DOHH2 (cell line): ENCODE measurements around the gene MMP23B.

ENCODE experiments used
- H3F3A ChIP-seq: fragments of 200-600 bp; sonication (generic), shearing (Covaris generic); 2 replicates; pipeline ENCODE4 v1.6.0; 2016; ENCODE audit warnings: antibody characterized with exemption, mild to moderate bottlenecking; ENCODE audit not compliant: control insufficient read depth, insufficient read depth
- H3K27ac ChIP-seq: fragments of 200-600 bp; sonication (generic); 2 replicates; pipeline ENCODE4 v1.5.1; 2014; ENCODE audit warnings: low read depth, mild to moderate bottlenecking, low read length, moderate library complexity
- H3K27me3 ChIP-seq: fragments of 200-600 bp; sonication (generic); 2 replicates; pipeline ENCODE4 v1.6.1; 2014; ENCODE audit warnings: mild to moderate bottlenecking, low read length, mixed read lengths; ENCODE audit not compliant: control insufficient read depth
- H3K36me3 ChIP-seq: fragments of 200-600 bp; sonication (generic); 2 replicates; pipeline ENCODE4 v1.6.1; 2014; ENCODE audit warnings: mild to moderate bottlenecking, low read length, moderate library complexity, mixed read lengths; ENCODE audit not compliant: control insufficient read depth
- H3K4me1 ChIP-seq: fragments of 200-600 bp; sonication (generic); 2 replicates; pipeline ENCODE4 v1.6.1; 2014; ENCODE audit warnings: mild to moderate bottlenecking, low read length, mixed read lengths; ENCODE audit not compliant: control insufficient read depth
- H3K4me2 ChIP-seq: fragments of 200-600 bp; sonication (generic); 2 replicates; pipeline ENCODE4 v1.6.0; 2014; ENCODE audit warnings: mild to moderate bottlenecking, low read length, moderate library complexity
- H3K4me3 ChIP-seq: fragments of 200-600 bp; sonication (generic); 2 replicates; pipeline ENCODE4 v1.5.1; 2014; ENCODE audit warnings: mild to moderate bottlenecking, low read length, mixed read lengths
- H3K79me2 ChIP-seq: fragments of 200-600 bp; sonication (generic); 2 replicates; pipeline ENCODE4 v1.6.1; 2014; ENCODE audit warnings: mild to moderate bottlenecking, low read length, mixed read lengths; ENCODE audit not compliant: control insufficient read depth
- H3K9me2 ChIP-seq: fragments of 200-600 bp; sonication (generic); replicated peaks from 2 replicates; pipeline ENCODE4 v1.6.1; 2014; ENCODE audit warnings: mild to moderate bottlenecking, low read length, mixed read lengths; ENCODE audit not compliant: control insufficient read depth
- H3K9me3 ChIP-seq: fragments of 200-600 bp; sonication (generic); 2 replicates; pipeline ENCODE4 v1.6.1; 2014; ENCODE audit warnings: antibody characterized with exemption, low read length, mixed read lengths; ENCODE audit not compliant: control insufficient read depth, insufficient read depth
- H4K20me1 ChIP-seq: fragments of 200-600 bp; sonication (generic); 2 replicates; pipeline ENCODE4 v1.6.0; 2014; ENCODE audit warnings: low read depth, mild to moderate bottlenecking, antibody characterized with exemption, low read length, moderate library complexity; ENCODE audit not compliant: control insufficient read depth, insufficient read depth
- EZH2phosphoT487 ChIP-seq: fragments of 200-600 bp; sonication (generic); IDR thresholded peaks from 2 replicates; pipeline ENCODE4 v1.6.1; 2017; ENCODE audit warnings: borderline replicate concordance, mild to moderate bottlenecking, antibody characterized with exemption, low read length, moderate library complexity, mixed read lengths
- TF ChIP-seq, protein P1 (sequence below): fragments of 200-600 bp; sonication (generic); IDR thresholded peaks from one replicate; pipeline ENCODE4 v1.5.1; 2014; ENCODE audit warnings: antibody characterized with exemption, mild to moderate bottlenecking, low read depth, low read length; ENCODE audit not compliant: poor library complexity, severe bottlenecking

Gene MMP23B

DNA sequence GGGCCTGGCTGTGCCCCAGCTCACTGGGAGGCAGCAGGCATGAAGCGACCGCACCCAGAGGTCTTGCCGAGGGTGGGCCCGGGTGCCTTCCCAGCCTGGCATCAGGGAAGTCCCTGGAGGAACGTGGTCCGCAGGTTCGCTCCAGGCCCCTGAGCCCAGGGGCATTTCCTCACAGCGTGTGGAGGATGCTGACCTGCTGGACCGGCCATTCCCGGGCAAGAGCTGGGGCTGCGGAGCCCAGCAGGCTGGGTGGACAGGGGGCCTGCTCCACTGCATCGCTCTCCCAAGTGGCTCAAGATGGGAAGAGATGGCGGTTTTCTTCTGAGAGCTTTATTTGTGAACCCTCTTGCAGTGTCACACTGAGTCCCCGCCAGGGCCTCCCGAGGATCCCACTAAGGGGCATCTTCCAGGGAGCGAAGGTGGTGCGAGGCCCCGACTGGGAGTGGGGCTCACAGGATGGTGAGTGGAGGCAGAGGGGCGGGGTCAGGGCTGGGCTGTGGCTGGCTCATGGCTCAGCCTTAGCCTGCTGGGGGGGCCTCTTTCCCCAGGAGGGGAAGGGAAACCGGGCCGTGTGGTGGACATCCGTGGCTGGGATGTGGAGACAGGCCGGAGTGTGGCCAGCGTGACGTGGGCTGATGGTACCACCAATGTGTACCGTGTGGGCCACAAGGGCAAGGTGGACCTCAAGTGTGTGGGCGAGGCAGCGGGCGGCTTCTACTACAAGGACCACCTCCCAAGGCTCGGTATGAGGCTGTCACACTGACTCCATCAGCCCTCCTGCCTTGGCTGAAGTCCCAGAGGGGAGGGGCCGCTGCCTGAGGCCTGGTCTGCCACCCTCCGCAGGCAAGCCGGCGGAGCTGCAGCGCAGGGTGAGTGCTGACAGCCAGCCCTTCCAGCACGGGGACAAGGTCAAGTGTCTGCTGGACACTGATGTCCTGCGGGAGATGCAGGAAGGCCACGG is 7.2 kb upstream of the MMP23B start:
- H3K36me3 ChIP-seq: no peaks in the 10 kb centered on the region
- no peak overlapping the region for H3K4me2 ChIP-seq
- H3F3A ChIP-seq: no peaks in the 10 kb centered on the region
- H3K4me3 ChIP-seq: no peak overlapping the region
- no peak overlapping the region for H3K27ac ChIP-seq
- H3K27me3 ChIP-seq: no peaks in the 10 kb centered on the region
- H4K20me1 ChIP-seq: no peaks in the 10 kb centered on the region
- H3K9me3 ChIP-seq: no peaks in the 10 kb centered on the region
- peaks cover 11% of the 10 kb centered on the region for H3K4me1 ChIP-seq
- H3K79me2 ChIP-seq: no peaks in the 10 kb centered on the region
- TF ChIP-seq, protein P1, sequence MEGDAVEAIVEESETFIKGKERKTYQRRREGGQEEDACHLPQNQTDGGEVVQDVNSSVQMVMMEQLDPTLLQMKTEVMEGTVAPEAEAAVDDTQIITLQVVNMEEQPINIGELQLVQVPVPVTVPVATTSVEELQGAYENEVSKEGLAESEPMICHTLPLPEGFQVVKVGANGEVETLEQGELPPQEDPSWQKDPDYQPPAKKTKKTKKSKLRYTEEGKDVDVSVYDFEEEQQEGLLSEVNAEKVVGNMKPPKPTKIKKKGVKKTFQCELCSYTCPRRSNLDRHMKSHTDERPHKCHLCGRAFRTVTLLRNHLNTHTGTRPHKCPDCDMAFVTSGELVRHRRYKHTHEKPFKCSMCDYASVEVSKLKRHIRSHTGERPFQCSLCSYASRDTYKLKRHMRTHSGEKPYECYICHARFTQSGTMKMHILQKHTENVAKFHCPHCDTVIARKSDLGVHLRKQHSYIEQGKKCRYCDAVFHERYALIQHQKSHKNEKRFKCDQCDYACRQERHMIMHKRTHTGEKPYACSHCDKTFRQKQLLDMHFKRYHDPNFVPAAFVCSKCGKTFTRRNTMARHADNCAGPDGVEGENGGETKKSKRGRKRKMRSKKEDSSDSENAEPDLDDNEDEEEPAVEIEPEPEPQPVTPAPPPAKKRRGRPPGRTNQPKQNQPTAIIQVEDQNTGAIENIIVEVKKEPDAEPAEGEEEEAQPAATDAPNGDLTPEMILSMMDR: no peak
- TF ChIP-seq EZH2phosphoT487: no peak
- no peaks in the 10 kb centered on the region for H3K9me2 ChIP-seq

DNA sequence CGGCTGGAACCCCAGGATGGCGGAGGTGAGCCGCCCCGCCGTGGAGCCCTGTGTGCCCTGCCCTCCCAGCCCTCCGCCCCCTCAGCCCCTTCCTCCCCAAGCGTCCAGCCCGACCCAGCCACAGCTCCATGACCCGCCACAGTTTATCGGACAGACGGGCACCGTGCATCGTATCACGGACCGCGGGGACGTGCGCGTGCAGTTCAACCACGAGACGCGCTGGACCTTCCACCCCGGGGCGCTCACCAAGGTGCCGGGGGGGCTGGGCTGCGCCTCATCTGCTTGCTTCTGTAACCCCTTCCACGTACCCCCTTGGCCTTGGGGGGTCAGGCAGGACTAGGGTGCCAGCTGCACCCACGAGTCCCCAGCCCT is 6.6 kb upstream of the MMP23B start:
- H3K4me2 ChIP-seq: no peak overlapping the region
- no peaks in the 10 kb centered on the region for H3F3A ChIP-seq
- no peaks in the 10 kb centered on the region for H3K9me2 ChIP-seq
- peaks cover 15% of the 10 kb centered on the region for H3K4me1 ChIP-seq
- no peaks in the 10 kb centered on the region for H3K9me3 ChIP-seq
- TF ChIP-seq, protein P1: no peak
- TF ChIP-seq EZH2phosphoT487: no peak
- no peaks in the 10 kb centered on the region for H3K27me3 ChIP-seq
- no peaks in the 10 kb centered on the region for H4K20me1 ChIP-seq
- no peak overlapping the region for H3K27ac ChIP-seq
- H3K4me3 ChIP-seq: no peak overlapping the region
- H3K36me3 ChIP-seq: no peaks in the 10 kb centered on the region
- H3K79me2 ChIP-seq: no peaks in the 10 kb centered on the region

DNA sequence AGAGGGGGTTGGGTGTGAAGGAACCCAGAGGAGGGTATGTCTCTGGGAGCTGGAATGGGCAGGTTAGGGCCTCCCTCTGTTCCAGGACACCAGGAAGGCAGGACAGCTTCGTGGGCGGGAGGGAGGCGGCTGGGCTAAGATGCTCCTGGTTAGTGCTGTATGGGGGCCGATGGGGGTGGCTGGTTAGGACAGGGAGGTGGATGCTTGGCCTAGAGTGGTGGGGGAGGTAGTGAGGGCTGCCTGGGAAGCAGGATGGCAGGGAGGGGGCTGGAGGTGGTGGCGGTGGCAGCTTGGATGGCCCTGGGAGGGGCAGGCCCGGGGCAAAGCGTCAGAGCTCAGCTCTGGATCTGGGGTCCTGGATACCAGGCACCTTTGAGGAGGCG is 6.2 kb upstream of the MMP23B start:
- no peaks in the 10 kb centered on the region for H3K27me3 ChIP-seq
- no peaks in the 10 kb centered on the region for H3F3A ChIP-seq
- H3K27ac ChIP-seq: no peak overlapping the region
- H3K9me2 ChIP-seq: no peaks in the 10 kb centered on the region
- no peak overlapping the region for H3K4me3 ChIP-seq
- H3K4me2 ChIP-seq: no peak overlapping the region
- TF ChIP-seq, protein P1: no peak
- no peak for TF ChIP-seq EZH2phosphoT487
- H3K4me1 ChIP-seq: peaks cover 20% of the 10 kb centered on the region
- H3K9me3 ChIP-seq: no peaks in the 10 kb centered on the region
- H3K36me3 ChIP-seq: no peaks in the 10 kb centered on the region
- no peaks in the 10 kb centered on the region for H3K79me2 ChIP-seq
- no peaks in the 10 kb centered on the region for H4K20me1 ChIP-seq
